ENCODE measurements around the gene DMPK. TPM values are rescaled to one million over a fixed set of nuclear protein-coding genes. Genes with fewer than 3 reads are reported as not detected.
A peak's percentile ranks its signal among the peaks of the same experiment; 100 is the strongest.

The DMPK gene
- total and polyA plus RNA-seq, 9 of the 15 experiments (the other 6 are each of a cell fraction or from before 2014, with no cell fraction given): 0.24 to 31.3 (median 7.3) TPM

- TF ChIP-seq MNT (conservative IDR thresholded peaks at IDR 0.05) (peak; percentile 87 to 95), KLF6 (CRISPR knock-in tag; IDR thresholded peaks at IDR 0.05; ENCODE audit: borderline replicate concordance) (peak; percentile 78; the same call in 1 of the 2 replicates), RREB1 (CRISPR knock-in tag; IDR thresholded peaks at IDR 0.05) (no peak), STAT6 (CRISPR knock-in tag; IDR thresholded peaks at IDR 0.05) (no peak), PHB (CRISPR knock-in tag; IDR thresholded peaks at IDR 0.05) (no peak), NCOR1 (IDR thresholded peaks at IDR 0.05) (peak; percentile 29; the same call in 1 of the 2 replicates), HOXB6 (CRISPR knock-in tag; IDR thresholded peaks at IDR 0.05; ENCODE audit: borderline replicate concordance) (no peak), STAG1 (CRISPR knock-in tag; IDR thresholded peaks at IDR 0.05; ENCODE audit: borderline replicate concordance) (no peak), FOXJ2 (tag; IDR thresholded peaks at IDR 0.05) (no peak), ZNF785 (CRISPR knock-in tag; IDR thresholded peaks at IDR 0.05) (no peak), E2F6 (IDR thresholded peaks at IDR 0.05; ENCODE audit: borderline replicate concordance in 1 of 2, extremely low read depth in 1 of 2, insufficient read depth in 1 of 2, insufficient read length in 1 of 2, low read depth in 1 of 2, low read length in 1 of 2, poor library complexity in 1 of 2, severe bottlenecking in 1 of 2) (peak; percentile 23 to 65), LEF1 (IDR thresholded peaks at IDR 0.05) (0 out of 2 replicates have a peak, but pooled peaks have one; percentile 39), KLF10 (CRISPR knock-in tag; IDR thresholded peaks at IDR 0.05) (no peak), PTTG1 (tag; IDR thresholded peaks at IDR 0.05; ENCODE audit: low read depth) (no peak)
Measured at GRCh38 chr19:45770192-45771101, 11.8 kb downstream of the DMPK start (continued).

All from K562 (cell line).